Gastrocnemius medialis (tissue), 4 donors: ENCODE measurements around the gene CAMTA1.

ENCODE experiments used
- POLR2A ChIP-seq, 2 donors: fragments of 450-650 bp; IDR thresholded peaks; one replicate each; pipeline ENCODE4 v1.6.1; 2017; ENCODE audit warnings: antibody characterized with exemption in 2 of 2, mild to moderate bottlenecking in 2 of 2, moderate library complexity in 2 of 2
- TF ChIP-seq, protein P1 (sequence below), 5 experiments: fragments of 450-650 bp in 3 of 5; fragments of 200-600 bp in 2 of 5; sonication (generic) in 2 of 5; IDR thresholded peaks in 4 of 5; conservative IDR thresholded peaks in 1 of 5; 1 replicate in 4 of 5; 2 replicates in 1 of 5; pipeline ENCODE4 v1.5.1; 2016 to 2019; ENCODE audit warnings: antibody characterized with exemption in 5 of 5, mild to moderate bottlenecking in 3 of 5, moderate library complexity in 3 of 5

DNA sequence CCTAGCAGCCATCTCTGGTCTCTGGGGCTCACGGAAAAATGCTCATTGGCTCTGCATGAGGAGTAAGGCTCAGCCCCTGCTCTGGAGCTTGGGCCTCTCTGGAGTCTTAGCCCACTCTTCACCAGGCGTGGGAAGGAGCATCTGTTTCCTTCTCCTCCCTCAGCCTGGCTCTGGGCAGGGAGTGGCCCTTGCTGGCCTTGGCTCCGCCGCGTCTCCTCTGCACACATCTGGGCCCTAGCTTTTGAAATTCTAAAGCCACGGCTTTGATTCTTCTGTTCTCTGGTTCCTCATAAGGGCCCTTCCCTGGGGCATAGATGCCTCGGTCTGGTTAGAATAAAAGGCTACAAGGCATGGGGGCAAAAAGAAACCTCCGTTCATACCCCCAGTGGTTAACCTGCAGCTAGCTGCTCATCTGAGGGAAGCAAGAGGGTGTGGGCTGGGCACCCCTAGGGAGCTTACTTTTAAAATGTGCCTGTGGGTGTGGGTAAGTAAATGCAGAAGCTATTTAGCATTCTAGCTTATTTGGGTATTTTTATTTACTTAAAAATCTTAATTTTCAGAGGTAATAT, 145.6 kb downstream of the CAMTA1 start:
- TF ChIP-seq, protein P1, sequence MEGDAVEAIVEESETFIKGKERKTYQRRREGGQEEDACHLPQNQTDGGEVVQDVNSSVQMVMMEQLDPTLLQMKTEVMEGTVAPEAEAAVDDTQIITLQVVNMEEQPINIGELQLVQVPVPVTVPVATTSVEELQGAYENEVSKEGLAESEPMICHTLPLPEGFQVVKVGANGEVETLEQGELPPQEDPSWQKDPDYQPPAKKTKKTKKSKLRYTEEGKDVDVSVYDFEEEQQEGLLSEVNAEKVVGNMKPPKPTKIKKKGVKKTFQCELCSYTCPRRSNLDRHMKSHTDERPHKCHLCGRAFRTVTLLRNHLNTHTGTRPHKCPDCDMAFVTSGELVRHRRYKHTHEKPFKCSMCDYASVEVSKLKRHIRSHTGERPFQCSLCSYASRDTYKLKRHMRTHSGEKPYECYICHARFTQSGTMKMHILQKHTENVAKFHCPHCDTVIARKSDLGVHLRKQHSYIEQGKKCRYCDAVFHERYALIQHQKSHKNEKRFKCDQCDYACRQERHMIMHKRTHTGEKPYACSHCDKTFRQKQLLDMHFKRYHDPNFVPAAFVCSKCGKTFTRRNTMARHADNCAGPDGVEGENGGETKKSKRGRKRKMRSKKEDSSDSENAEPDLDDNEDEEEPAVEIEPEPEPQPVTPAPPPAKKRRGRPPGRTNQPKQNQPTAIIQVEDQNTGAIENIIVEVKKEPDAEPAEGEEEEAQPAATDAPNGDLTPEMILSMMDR (IDR thresholded peaks at IDR 0.05 in 4 of 5, conservative IDR thresholded peaks at IDR 0.05 in 1 of 5), result no peak
- TF ChIP-seq POLR2A (IDR thresholded peaks at IDR 0.05), result no peak
